ENCODE results near the gene REN.

- TF ChIP-seq CTCF (IDR thresholded peaks at IDR 0.05; ENCODE audit: low read length) (peak; percentile 24; the same call in 1 of the 2 replicates), EZH2 (IDR thresholded peaks at IDR 0.05; ENCODE audit: borderline replicate concordance, low read length) (no peak)
These were observed 47.8 kb upstream of the REN start, which contains the start of gene GOLT1A for GRCh38 chr1:204213668-204214662.
